ENCODE data around the gene PLK5.

DNA sequence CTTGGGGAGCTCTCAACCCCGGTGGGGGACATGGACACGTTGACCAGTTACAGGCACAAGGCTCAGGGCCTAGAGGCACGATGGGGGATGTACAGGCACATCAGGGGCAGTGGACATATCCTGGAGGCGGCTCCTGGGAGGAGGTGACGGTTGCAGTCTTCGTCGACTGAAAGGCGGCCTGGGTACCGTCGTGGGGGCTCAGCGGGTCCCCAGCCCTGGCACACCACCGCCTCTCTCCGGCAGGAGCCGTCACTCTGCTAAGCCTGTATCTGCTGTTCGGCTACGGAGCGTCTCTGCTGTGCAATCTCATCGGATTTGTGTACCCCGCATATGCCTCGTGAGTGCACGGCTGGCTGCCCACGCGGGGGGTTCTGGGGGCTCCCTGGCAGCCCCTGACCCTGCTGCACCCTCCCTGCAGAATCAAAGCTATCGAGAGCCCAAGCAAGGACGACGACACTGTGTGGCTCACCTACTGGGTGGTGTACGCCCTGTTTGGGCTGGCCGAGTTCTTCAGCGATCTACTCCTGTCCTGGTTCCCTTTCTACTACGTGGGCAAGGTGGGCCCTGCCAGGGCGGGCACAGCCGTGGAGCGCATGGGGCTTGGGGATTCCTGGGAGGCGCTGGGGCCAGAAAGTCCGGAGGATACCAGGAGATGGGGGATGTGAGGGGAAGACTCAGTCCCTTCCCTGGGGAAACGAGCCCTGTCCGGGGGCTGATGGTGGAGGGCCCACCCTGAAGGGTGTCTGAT lies 28.7 kb upstream of the PLK5 start:
- TF ChIP-seq POLR2AphosphoS5 (IDR thresholded peaks at IDR 0.05), result no peak
- TF ChIP-seq, protein P1, sequence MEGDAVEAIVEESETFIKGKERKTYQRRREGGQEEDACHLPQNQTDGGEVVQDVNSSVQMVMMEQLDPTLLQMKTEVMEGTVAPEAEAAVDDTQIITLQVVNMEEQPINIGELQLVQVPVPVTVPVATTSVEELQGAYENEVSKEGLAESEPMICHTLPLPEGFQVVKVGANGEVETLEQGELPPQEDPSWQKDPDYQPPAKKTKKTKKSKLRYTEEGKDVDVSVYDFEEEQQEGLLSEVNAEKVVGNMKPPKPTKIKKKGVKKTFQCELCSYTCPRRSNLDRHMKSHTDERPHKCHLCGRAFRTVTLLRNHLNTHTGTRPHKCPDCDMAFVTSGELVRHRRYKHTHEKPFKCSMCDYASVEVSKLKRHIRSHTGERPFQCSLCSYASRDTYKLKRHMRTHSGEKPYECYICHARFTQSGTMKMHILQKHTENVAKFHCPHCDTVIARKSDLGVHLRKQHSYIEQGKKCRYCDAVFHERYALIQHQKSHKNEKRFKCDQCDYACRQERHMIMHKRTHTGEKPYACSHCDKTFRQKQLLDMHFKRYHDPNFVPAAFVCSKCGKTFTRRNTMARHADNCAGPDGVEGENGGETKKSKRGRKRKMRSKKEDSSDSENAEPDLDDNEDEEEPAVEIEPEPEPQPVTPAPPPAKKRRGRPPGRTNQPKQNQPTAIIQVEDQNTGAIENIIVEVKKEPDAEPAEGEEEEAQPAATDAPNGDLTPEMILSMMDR (IDR thresholded peaks at IDR 0.05), result no peak

Data from esophagus muscularis mucosa (tissue), 3 donors.